Measurements from ENCODE around the gene ZSCAN4.
A peak's percentile ranks its signal among the peaks of the same experiment; 100 is the strongest.

The ZSCAN4 gene

GRCh38 chr19:57708641-57709361 lies 40.1 kb downstream of the ZSCAN4 start, which contains the start of gene ZNF154:
Gene ZNF154 (minus strand): TSS chr19:57709204. CDS start chr19:57708971, 233 bp downstream.
- Histone ChIP-seq H3K14ac (ENCODE audit: low read length) (peak within 1 kb of the TSS; percentile 60), H2BK5ac (ENCODE audit: low read length) (no peak within 1 kb of the TSS), H3K79me1 (ENCODE audit: low read depth, low read length) (peaks cover 11% of the 10 kb centered on the region), H2BK120ac (ENCODE audit: low read depth, low read length) (no peak within 1 kb of the TSS), H3K36me3 (replicated peaks in 1 of 2; ENCODE audit: control insufficient read depth in 2 of 2, insufficient read depth in 2 of 2, low read length in 2 of 2) (peaks cover 18 to 21% of the 10 kb centered on the region in 2 donors), H4K91ac (ENCODE audit: low read depth, low read length, poor library complexity) (no peak within 1 kb of the TSS), H3K4ac (ENCODE audit: low read length) (no peak within 1 kb of the TSS), H2BK15ac (ENCODE audit: low read length) (no peak within 1 kb of the TSS), H3K9me3 (replicated peaks in 1 of 2; ENCODE audit: control insufficient read depth in 2 of 2, insufficient read depth in 1 of 2, low read depth in 1 of 2, low read length in 2 of 2) (peaks cover 4 to 24% of the 10 kb centered on the region in 2 donors), H3K4me2 (ENCODE audit: insufficient read depth, low read length, poor library complexity, severe bottlenecking) (peak within 1 kb of the TSS; percentile 70), H2AFZ (ENCODE audit: low read length) (no peak within 1 kb of the TSS), H2BK12ac (ENCODE audit: low read length) (no peak within 1 kb of the TSS), H3K27ac (replicated peaks; ENCODE audit: low read length) (peak within 1 kb of the TSS; percentile 60), H3K9ac (ENCODE audit: low read depth, low read length, poor library complexity) (peak within 1 kb of the TSS; percentile 95), H3K23ac (ENCODE audit: low read depth, low read length, poor library complexity) (peak within 1 kb of the TSS; percentile 76), H2AK5ac (ENCODE audit: low read depth, low read length) (peak within 1 kb of the TSS; percentile 36), H3K27me3 (ENCODE audit: control insufficient read depth in 3 of 3, insufficient read depth in 3 of 3, low read depth in 1 of 3, low read length in 3 of 3) (no peaks in the 10 kb centered on the region), H4K8ac (ENCODE audit: low read depth, low read length) (peak within 1 kb of the TSS; percentile 100), H3K18ac (ENCODE audit: low read length) (peak within 1 kb of the TSS; percentile 98), H3K4me1 (ENCODE audit: control insufficient read depth in 2 of 2, insufficient read depth in 1 of 2, low read depth in 1 of 2, low read length in 2 of 2) (peaks cover 0 to 8% of the 10 kb centered on the region in 2 donors), H3K4me3 (ENCODE audit: low read length in 2 of 2) (peak within 1 kb of the TSS in 1 of 2 donors; percentile 96)
- no CpG with 5 or more reads among the region's 53 CpGs for WGBS, 2 donors (ENCODE audit: extremely low coverage in 2 of 2, insufficient read length in 2 of 2, insufficient replicate concordance in 1 of 2)
- peak; percentile 77 for DNase-seq (ENCODE audit: low spot score)

- peaks cover 11% of the 10 kb centered on the region for H3K79me1 ChIP-seq (ENCODE audit: low read depth, low read length)
- DNase-seq (ENCODE audit: low spot score), result no peak
- H2BK120ac ChIP-seq (ENCODE audit: low read depth, low read length), result no peak overlapping the region
- H3K14ac ChIP-seq (ENCODE audit: low read length), result no peak overlapping the region
- no peak overlapping the region for H2BK15ac ChIP-seq (ENCODE audit: low read length)
- no peak overlapping the region for H4K8ac ChIP-seq (ENCODE audit: low read depth, low read length)
- H2AK5ac ChIP-seq (ENCODE audit: low read depth, low read length), result no peak overlapping the region
- peaks cover 12 to 21% of the 10 kb centered on the region in 2 donors for H3K36me3 ChIP-seq (replicated peaks in 1 of 2; ENCODE audit: control insufficient read depth in 2 of 2, insufficient read depth in 2 of 2, low read length in 2 of 2)
- H3K9me3 ChIP-seq (replicated peaks in 1 of 2; ENCODE audit: control insufficient read depth in 2 of 2, insufficient read depth in 1 of 2, low read depth in 1 of 2, low read length in 2 of 2), result peaks cover under 1 to 27% of the 10 kb centered on the region in 2 donors
- H3K4me2 ChIP-seq (ENCODE audit: insufficient read depth, low read length, poor library complexity, severe bottlenecking), result peak overlapping the region; percentile 34
- H3K4ac ChIP-seq (ENCODE audit: low read length), result no peak overlapping the region
- no peaks in the 10 kb centered on the region for H3K27me3 ChIP-seq (ENCODE audit: control insufficient read depth in 3 of 3, insufficient read depth in 3 of 3, low read depth in 1 of 3, low read length in 3 of 3)
- no peak overlapping the region for H3K18ac ChIP-seq (ENCODE audit: low read length)
- no peak overlapping the region for H2BK12ac ChIP-seq (ENCODE audit: low read length)
- H3K4me1 ChIP-seq (ENCODE audit: control insufficient read depth in 2 of 2, insufficient read depth in 1 of 2, low read depth in 1 of 2, low read length in 2 of 2), result peaks cover 0 to 8% of the 10 kb centered on the region in 2 donors
- no CpG with 5 or more reads among the region's 15 CpGs for WGBS, 2 donors (ENCODE audit: extremely low coverage in 2 of 2, insufficient read length in 2 of 2, insufficient replicate concordance in 1 of 2)
- no peak overlapping the region for H2BK5ac ChIP-seq (ENCODE audit: low read length)
- H3K9ac ChIP-seq (ENCODE audit: low read depth, low read length, poor library complexity), result no peak overlapping the region
- no peak overlapping the region for H3K23ac ChIP-seq (ENCODE audit: low read depth, low read length, poor library complexity)
- no peak overlapping the region for H4K91ac ChIP-seq (ENCODE audit: low read depth, low read length, poor library complexity)
- no peak overlapping the region for H3K4me3 ChIP-seq (ENCODE audit: low read length in 2 of 2)
- H3K27ac ChIP-seq (replicated peaks; ENCODE audit: low read length), result no peak overlapping the region
- no peak overlapping the region for H2AFZ ChIP-seq (ENCODE audit: low read length)
Measured at GRCh38 chr19:57709616-57710015, 40.9 kb downstream of the ZSCAN4 start.

- Histone ChIP-seq H3K27ac (replicated peaks; ENCODE audit: low read length) (no peak overlapping the region), H3K4ac (ENCODE audit: low read length) (no peak overlapping the region), H2BK15ac (ENCODE audit: low read length) (no peak overlapping the region), H2BK120ac (ENCODE audit: low read depth, low read length) (no peak overlapping the region), H3K27me3 (ENCODE audit: control insufficient read depth in 3 of 3, insufficient read depth in 3 of 3, low read depth in 1 of 3, low read length in 3 of 3) (no peaks in the 10 kb centered on the region), H3K79me1 (ENCODE audit: low read depth, low read length) (peaks cover 7% of the 10 kb centered on the region), H2BK12ac (ENCODE audit: low read length) (no peak overlapping the region), H3K4me1 (ENCODE audit: control insufficient read depth in 2 of 2, insufficient read depth in 1 of 2, low read depth in 1 of 2, low read length in 2 of 2) (peaks cover 0 to 7% of the 10 kb centered on the region in 2 donors), H3K4me2 (ENCODE audit: insufficient read depth, low read length, poor library complexity, severe bottlenecking) (no peak overlapping the region), H4K8ac (ENCODE audit: low read depth, low read length) (no peak overlapping the region), H3K9ac (ENCODE audit: low read depth, low read length, poor library complexity) (no peak overlapping the region), H4K91ac (ENCODE audit: low read depth, low read length, poor library complexity) (no peak overlapping the region), H3K18ac (ENCODE audit: low read length) (no peak overlapping the region), H3K14ac (ENCODE audit: low read length) (no peak overlapping the region), H3K9me3 (replicated peaks in 1 of 2; ENCODE audit: control insufficient read depth in 2 of 2, insufficient read depth in 1 of 2, low read depth in 1 of 2, low read length in 2 of 2) (peaks cover 0 to 34% of the 10 kb centered on the region in 2 donors), H2BK5ac (ENCODE audit: low read length) (no peak overlapping the region), H3K36me3 (replicated peaks in 1 of 2; ENCODE audit: control insufficient read depth in 2 of 2, insufficient read depth in 2 of 2, low read length in 2 of 2) (peaks cover 0 to 38% of the 10 kb centered on the region in 2 donors), H2AFZ (ENCODE audit: low read length) (no peak overlapping the region), H3K4me3 (ENCODE audit: low read length in 2 of 2) (no peak overlapping the region), H2AK5ac (ENCODE audit: low read depth, low read length) (no peak overlapping the region), H3K23ac (ENCODE audit: low read depth, low read length, poor library complexity) (no peak overlapping the region)
- no peak for DNase-seq (ENCODE audit: low spot score)
- WGBS, 2 donors (ENCODE audit: extremely low coverage in 2 of 2, insufficient read length in 2 of 2, insufficient replicate concordance in 1 of 2), result no CpG with 5 or more reads among the region's 1 CpG
Measured at GRCh38 chr19:57712222-57712621, 43.5 kb downstream of the ZSCAN4 start.

GRCh38 chr19:57719424-57719823 lies 50.7 kb downstream of the ZSCAN4 start:
- Histone ChIP-seq H4K8ac (ENCODE audit: low read depth, low read length) (no peak overlapping the region), H3K36me3 (replicated peaks in 1 of 2; ENCODE audit: control insufficient read depth in 2 of 2, insufficient read depth in 2 of 2, low read length in 2 of 2) (peaks cover 30 to 69% of the 10 kb centered on the region in 2 donors), H2BK15ac (ENCODE audit: low read length) (no peak overlapping the region), H3K4me1 (ENCODE audit: control insufficient read depth in 2 of 2, insufficient read depth in 1 of 2, low read depth in 1 of 2, low read length in 2 of 2) (no peaks in the 10 kb centered on the region), H3K27me3 (ENCODE audit: control insufficient read depth in 3 of 3, insufficient read depth in 3 of 3, low read depth in 1 of 3, low read length in 3 of 3) (no peaks in the 10 kb centered on the region), H3K14ac (ENCODE audit: low read length) (no peak overlapping the region), H2AK5ac (ENCODE audit: low read depth, low read length) (no peak overlapping the region), H3K4ac (ENCODE audit: low read length) (no peak overlapping the region), H2BK120ac (ENCODE audit: low read depth, low read length) (no peak overlapping the region), H3K23ac (ENCODE audit: low read depth, low read length, poor library complexity) (no peak overlapping the region), H2BK5ac (ENCODE audit: low read length) (no peak overlapping the region), H3K4me3 (ENCODE audit: low read length in 2 of 2) (no peak overlapping the region), H3K4me2 (ENCODE audit: insufficient read depth, low read length, poor library complexity, severe bottlenecking) (no peak overlapping the region), H3K27ac (replicated peaks; ENCODE audit: low read length) (no peak overlapping the region), H3K18ac (ENCODE audit: low read length) (no peak overlapping the region), H2BK12ac (ENCODE audit: low read length) (no peak overlapping the region), H3K9me3 (replicated peaks in 1 of 2; ENCODE audit: control insufficient read depth in 2 of 2, insufficient read depth in 1 of 2, low read depth in 1 of 2, low read length in 2 of 2) (peaks cover 30 to 66% of the 10 kb centered on the region in 2 donors), H2AFZ (ENCODE audit: low read length) (no peak overlapping the region), H4K91ac (ENCODE audit: low read depth, low read length, poor library complexity) (no peak overlapping the region), H3K79me1 (ENCODE audit: low read depth, low read length) (peaks cover 1% of the 10 kb centered on the region), H3K9ac (ENCODE audit: low read depth, low read length, poor library complexity) (no peak overlapping the region)
- no peak for DNase-seq (ENCODE audit: low spot score)

Data from neuronal stem cell (in vitro differentiated cells).